Fibroblast of peridontal ligament (primary cell): ENCODE measurements around the gene TTLL13.

Source experiments
- DNase-seq: peaks from one replicate; pipeline ENCODE4 v3.0.0-alpha.2; 2010; ENCODE audit errors: extremely low read depth

The TTLL13 gene

DNA sequence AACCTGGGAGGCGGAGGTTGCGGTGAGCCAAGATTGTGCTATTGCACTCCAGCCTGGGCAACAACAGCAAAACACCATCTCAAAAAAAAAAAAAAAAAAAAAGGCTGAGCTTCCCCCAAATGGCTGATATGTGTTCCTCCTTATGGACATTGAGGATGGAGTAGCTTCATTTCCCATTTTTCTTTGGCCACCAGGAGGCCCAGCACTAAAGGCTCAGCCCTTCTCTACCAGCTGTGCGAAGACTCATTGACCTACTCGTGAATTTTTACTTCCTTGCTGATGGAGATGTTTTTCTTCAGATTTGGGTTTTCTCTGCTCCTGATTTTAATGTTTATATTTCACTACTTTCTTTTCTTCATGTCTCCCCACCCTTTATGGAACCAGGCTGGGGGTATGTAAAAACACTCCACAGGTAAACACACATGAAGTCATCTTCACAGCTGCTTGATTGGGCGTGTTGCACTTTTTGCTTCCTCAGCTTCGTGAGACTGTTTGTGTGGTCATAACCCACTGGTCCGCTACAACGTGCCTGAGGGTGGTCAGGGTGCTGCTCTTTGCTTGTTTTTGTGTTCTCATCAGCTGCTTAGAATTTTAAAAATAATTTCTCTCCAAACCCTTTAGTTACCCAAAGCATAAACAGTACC lies 34.7 kb upstream of the TTLL13 start:
- no peak for DNase-seq

DNA sequence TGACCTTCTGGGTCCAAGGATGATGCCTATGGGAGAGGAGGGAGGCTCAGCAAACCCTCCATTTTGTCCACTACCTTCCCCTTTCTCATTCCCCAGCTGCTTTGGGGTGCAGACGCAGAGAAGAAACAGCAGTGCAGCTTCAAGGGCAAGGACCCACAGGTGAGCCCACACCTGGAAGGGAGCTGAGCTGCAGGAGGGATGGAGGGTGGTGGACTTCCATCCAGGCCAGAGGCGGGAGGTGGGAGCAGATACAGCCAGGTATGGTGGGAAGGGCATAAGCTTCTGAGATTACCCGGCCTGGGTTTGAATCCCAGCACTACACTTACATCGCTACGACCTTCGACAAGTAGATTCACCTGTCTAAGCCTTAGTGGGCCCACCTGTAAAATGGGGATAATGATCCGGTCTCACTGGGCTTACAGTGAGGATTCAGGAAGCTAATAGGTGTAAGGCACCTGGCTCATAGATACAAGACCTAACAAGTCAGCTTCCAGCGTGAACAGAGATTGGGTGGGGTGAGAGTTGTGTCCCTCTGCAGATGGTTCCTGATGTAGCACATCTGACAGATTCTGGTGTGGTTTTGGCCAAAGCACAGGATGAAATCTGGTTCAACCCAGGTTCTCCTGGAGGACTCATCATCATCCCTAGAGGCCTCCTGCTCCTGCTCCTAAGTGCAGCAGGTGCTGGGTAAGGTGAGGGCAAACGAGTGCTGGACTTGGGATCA lies 31.5 kb upstream of the TTLL13 start:
- DNase-seq, result no peak

DNA sequence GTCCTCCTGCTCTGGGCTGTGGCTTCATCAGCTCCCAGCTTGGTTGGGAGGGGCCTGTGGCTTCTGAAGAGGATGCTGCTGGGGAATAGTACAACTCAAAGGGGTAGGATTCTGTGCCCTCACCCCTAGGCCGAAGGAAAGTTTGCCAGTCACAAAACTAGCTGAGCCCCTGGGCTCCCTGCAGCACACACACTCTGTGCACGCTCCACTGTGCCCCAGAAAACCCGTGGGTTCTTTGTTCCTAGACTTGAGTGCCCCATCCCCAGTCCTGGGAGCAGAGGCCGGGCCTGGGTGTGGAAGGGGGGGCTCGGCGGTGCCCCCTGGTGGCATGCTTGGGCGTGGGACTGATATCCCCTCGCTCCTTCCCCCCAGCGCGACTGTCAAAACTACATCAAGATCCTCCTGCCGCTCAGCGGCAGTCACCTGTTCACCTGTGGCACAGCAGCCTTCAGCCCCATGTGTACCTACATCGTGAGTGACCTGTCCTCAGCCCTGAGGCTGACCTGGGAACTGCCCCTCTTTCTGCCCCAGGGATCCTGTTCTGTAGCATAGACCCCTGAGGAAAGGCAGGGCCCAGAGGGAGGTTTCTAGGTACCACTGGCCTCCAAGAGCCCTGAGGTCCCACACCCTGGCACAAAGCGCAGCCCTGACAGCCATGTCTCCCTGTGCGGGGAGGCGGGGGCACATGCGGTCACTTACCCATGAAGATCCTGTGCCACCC lies 29.8 kb upstream of the TTLL13 start:
- no peak for DNase-seq

DNA sequence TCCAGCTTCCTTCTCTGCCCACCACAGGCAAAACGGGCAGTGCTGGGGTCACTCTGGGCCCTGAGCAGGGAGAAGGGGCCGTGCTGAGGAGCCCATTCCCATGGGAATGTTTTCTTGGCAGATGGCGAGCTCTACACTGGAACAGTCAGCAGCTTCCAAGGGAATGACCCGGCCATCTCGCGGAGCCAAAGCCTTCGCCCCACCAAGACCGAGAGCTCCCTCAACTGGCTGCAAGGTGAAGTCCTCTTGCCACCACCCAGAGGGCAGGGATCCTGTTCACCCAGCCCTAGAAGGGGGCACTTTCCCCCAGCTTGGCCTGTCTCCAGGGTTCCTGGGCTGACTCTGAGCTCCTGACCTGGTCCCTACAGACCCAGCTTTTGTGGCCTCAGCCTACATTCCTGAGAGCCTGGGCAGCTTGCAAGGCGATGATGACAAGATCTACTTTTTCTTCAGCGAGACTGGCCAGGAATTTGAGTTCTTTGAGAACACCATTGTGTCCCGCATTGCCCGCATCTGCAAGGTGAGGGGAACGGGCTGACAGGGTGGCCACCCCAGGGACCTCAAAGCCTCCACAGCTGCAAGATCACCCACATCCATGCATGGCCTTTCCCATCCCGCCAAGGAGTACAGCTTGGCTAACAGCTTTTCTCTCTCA lies 28.0 kb upstream of the TTLL13 start:
- DNase-seq, result peak; percentile 91

DNA sequence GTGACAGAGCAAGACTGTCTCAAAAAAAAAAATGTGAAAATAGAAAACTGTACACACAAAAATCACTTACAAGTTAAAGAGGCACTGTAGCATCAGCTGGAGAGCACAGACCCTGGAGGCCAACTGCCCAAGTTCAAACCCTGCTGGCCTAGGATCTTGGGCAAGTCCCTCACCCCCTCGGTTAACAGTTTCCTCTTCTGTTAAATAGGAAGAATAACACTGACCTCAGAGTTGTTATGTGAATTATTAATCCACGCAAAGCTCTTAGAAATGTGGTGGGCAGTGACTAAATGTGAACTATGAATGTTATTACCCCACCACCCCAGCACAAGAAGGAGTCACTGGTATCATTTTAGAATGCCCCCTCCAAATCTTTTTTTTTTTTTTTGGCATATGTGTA lies 26.8 kb upstream of the TTLL13 start:
- no peak for DNase-seq

DNA sequence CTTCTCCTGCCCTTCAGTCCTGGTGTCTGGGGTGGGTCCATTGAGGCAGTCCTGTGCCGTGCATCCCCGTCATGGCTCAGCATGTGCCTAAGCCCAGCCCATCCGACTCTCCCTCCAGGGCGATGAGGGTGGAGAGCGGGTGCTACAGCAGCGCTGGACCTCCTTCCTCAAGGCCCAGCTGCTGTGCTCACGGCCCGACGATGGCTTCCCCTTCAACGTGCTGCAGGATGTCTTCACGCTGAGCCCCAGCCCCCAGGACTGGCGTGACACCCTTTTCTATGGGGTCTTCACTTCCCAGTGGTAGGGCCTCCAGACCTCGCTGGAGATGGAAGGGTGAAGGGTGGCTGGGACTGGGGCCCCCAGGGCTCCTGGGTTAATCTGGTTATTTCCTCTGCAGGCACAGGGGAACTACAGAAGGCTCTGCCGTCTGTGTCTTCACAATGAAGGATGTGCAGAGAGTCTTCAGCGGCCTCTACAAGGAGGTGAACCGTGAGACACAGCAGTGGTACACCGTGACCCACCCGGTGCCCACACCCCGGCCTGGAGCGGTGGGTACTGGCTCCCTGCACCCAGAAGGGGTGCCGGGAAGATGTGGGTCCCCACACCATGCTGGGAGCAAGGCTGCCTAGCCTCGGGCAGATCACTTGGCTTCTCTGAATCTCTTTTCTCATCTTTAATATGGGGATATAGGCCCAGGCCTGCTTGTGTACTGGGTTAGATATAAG lies 25.8 kb upstream of the TTLL13 start:
- DNase-seq, result no peak

DNA sequence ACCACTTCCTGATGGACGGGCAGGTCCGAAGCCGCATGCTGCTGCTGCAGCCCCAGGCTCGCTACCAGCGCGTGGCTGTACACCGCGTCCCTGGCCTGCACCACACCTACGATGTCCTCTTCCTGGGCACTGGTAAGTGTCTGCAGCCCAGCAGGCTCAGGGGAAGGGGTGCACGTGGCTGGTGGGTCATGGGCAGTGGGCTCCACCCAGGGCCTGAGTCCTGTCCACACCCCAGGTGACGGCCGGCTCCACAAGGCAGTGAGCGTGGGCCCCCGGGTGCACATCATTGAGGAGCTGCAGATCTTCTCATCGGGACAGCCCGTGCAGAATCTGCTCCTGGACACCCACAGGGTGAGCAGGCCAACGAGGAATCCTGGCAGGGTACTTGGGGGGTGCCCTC lies 24.3 kb upstream of the TTLL13 start:
- no peak for DNase-seq

DNA sequence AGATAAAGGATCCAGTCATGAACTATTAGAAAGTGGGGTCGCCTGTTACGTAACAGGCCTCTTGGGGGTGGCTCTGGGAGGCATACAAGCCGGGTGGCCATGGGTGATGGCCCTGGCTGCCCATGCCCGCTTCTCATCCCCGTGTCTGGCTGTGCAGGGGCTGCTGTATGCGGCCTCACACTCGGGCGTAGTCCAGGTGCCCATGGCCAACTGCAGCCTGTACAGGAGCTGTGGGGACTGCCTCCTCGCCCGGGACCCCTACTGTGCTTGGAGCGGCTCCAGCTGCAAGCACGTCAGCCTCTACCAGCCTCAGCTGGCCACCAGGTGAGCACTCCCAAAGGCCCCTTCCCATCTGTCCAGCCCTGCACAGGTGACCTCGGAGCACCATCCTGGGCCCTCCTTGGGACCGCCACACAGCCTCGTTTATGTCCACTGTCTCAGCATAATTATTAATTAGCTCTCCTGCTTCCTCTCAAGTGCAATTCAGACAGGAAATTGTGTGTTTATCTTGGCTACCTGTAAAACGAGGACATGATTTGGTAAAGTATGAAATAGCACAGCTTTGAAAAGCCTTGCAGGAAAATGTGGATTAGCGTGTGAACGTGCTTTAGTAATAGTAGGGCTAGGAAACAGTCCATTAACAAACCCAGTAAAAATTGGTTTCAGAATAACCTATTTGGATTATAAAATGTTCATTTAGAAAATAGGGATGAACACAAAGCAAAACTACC lies 23.7 kb upstream of the TTLL13 start:
- no peak for DNase-seq

DNA sequence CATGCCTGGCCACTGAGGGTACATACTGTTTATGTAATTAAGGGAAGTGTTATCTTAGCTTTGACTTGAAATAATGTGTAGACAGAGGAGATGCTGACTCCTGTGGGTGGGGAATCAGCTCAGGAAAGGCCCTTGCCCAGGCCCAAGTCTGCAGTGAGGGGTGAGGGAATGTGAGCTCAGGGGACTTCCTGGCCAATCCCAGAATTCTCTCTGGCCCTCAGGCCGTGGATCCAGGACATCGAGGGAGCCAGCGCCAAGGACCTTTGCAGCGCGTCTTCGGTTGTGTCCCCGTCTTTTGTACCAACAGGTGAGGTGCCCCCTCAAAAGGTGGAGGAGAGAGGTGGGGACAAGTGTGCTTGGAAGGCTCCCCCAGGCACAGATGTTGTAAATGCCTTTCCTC lies 22.0 kb upstream of the TTLL13 start:
- no peak for DNase-seq

DNA sequence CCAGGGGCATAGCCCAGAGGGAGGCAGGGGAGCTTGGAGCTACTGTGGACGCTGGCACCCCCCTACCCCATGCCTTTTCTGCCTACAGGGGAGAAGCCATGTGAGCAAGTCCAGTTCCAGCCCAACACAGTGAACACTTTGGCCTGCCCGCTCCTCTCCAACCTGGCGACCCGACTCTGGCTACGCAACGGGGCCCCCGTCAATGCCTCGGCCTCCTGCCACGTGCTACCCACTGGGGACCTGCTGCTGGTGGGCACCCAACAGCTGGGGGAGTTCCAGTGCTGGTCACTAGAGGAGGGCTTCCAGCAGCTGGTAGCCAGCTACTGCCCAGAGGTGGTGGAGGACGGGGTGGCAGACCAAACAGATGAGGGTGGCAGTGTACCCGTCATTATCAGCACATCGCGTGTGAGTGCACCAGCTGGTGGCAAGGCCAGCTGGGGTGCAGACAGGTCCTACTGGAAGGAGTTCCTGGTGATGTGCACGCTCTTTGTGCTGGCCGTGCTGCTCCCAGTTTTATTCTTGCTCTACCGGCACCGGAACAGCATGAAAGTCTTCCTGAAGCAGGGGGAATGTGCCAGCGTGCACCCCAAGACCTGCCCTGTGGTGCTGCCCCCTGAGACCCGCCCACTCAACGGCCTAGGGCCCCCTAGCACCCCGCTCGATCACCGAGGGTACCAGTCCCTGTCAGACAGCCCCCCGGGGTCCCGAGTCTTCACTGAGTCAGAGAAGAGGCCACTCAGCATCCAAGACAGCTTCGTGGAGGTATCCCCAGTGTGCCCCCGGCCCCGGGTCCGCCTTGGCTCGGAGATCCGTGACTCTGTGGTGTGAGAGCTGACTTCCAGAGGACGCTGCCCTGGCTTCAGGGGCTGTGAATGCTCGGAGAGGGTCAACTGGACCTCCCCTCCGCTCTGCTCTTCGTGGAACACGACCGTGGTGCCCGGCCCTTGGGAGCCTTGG lies 21.3 kb upstream of the TTLL13 start:
- no peak for DNase-seq

DNA sequence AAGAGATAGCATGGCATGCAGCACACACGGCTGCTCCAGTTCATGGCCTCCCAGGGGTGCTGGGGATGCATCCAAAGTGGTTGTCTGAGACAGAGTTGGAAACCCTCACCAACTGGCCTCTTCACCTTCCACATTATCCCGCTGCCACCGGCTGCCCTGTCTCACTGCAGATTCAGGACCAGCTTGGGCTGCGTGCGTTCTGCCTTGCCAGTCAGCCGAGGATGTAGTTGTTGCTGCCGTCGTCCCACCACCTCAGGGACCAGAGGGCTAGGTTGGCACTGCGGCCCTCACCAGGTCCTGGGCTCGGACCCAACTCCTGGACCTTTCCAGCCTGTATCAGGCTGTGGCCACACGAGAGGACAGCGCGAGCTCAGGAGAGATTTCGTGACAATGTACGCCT lies 20.4 kb upstream of the TTLL13 start:
- DNase-seq, result no peak

DNA sequence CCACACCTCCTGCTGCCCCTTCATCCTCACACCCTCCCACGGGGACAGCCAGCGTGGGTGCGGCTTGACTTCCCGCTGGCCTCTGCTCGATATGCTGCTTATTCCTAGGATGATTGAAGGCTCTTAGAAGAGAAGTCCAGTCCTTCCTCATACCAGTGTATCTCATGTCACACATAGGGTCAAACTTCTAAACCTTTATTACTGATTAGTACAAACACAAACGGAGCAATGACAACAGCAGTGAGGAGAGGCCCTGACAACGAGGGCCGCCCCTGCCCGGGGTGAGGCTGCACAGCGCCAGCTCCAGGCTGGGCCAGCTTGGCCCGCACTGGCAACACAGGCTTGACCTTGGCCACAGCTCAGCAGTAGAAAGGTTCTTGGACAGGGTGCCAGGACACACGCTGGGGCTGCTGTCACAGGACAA lies 19.3 kb upstream of the TTLL13 start:
- DNase-seq, result no peak

DNA sequence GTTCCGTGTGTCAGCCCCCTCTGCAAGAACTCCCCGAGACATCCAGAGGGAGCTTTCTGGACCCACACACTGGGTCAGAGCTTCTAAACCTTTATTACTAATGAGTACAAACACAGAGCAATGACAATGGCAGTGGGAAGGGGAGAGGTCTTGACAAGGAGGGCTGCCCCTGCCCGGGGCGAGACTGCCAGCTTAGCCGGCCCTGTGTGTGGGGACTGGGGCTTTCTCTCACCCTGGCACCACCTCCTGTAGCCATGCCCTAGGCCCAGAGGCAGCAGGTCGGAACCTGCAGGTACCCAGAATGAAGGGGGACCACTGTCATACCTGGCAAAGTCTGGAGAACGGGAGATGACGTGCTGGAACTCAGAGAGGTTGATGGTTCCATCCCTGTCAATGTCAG lies 18.7 kb upstream of the TTLL13 start:
- DNase-seq, result no peak

DNA sequence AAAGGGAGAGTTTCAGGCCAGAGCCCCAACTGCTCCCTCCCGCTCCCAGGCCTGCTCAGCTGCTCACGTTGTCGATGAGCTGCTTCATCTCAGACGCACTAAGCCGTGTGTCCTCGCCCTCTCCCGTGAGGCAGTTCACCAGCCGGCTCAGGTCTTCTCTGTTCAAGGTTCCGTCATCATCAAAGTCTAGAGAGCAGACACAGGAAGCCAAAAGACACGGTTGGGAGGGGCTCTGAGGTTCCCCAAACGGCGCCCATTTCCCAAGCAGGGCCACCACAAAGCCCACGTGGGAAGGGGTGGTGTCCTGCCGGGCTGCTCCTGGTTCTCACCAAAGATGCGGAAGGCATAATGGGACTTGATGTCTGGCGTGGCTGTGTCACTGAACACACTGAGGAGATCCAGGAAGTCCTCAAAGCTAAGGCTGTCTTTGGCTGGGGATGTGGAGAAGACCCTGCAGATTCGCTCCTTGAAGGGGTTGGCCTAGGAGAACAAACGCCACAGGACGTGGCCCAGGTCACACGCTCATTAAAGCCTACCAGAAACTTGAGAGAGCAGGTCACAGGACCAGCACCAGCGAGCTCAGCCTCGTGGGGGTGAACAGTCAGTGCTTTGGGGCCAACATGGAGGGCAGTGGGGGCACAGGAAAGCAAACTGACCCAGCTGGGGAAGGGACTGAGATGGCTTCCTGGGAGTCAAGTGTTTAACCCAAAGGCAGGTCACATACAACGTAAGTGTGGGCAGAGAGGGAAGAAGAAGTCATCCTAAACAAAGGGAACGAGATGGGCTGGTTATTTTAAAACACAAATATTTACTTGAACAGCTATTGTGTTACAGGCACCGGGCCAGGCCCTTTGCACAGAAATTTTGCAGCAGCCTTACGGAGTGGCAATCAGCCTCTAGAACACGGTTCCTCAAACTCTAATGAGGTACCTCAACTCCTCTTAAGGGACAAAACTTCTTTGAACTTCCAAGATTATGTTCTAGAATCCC lies 18.0 kb upstream of the TTLL13 start:
- DNase-seq, result no peak

DNA sequence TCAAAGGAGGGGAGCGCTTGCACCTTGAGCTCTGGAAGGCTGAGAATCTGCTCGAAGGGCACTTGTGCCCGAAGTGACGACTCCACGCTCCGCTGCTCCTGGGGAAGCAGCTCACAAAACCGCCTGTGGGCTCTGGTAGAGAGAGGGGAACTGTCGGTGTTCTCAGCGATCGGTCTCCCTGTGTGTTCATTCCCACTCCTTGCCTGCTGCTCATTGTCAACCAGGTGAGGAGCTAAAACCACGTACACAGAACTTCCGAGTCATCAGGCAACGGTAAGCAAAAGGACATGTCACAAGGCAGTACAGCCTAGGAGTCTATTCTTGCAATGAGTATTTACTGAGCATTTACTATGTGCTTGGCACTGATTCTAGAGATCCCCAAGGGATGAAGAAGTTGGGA lies 17.2 kb upstream of the TTLL13 start:
- DNase-seq, result no peak

DNA sequence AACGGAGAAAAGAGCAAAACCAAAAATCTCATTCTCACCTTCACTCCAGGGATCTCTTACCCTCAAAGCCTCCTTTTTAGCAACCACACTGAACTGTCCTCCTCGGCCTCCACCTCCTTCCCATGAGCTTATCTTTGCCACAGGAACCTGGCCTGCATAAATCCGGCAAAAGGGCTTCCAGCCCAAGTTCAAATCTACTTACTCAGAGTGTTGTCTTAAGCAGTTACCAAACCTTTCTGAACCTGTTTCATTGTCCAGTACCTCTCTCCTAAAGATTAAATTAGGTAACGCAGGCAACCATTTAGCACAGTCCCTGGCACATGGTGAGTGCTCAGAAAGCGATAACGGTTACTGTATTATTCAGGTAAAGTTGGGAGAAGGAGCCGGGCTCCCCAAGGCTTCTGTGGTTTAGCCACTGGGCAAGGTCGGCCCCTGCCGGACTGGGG lies 16.4 kb upstream of the TTLL13 start:
- peak; percentile 41 for DNase-seq

DNA sequence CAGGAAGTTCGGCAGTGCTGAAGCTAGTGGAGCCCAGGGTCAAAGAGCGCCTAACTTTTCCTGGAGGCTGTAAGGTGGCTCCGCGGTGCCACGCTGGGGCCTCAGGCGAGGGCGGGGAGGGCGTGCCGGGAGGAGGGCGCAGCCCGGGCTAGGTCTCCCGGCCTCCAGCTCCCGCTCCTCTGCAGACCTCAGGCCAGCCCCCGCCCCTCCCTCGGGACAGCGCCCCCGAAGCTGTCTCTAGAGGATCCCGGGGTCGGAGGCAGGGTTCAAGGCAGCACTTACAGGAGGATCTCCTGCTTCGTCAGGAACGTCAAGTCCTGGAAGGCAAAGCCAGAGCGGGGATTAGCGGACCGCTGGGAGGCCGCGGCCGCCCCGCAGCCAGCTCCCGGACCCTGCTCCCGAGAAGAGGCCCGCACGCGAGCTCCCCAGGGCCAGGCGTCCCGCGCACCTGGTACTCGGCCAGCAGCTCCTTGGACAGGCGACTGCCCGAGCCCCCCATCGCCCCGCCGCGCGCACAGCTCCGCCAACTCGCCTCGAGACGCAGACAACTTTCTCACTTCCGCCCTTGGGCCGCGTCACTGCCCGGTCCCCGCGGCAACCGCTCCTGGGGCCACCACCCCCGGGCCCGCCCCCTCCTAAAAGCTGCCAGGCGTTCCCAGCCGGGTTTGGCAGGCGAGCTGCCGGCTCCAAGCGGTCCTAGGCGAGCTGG lies 15.8 kb upstream of the TTLL13 start, which contains the start of gene CIB1:
CIB1 (minus strand) TSS at position 555 of the 709 bp plus-strand sequence; CDS start at position 499, 56 bp downstream.
- DNase-seq, result peak; percentile 95
